ENCODE data around the gene TOM1L2.

DNA sequence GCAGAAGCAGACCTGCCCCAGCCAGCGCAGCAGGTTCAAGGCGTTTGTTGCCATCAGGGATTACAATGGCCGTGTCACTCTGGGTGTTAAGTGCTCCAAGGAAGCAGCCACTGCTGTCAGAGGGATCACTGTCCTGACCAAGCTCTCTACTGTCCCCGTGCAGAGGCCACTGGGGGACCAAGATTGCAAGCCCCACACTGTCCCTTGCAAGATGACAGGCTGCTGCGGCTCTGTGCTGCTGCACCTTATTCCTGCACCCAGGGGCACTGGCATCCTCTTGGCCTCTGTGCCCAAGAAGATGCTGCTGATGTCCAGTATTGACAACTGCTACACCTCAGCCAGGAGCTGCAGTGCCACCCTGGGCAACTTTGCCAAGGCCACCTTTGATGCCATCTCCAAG is 39.1 kb upstream of the TOM1L2 start:
- no peak for TF ChIP-seq TEAD4 (IDR thresholded peaks at IDR 0.05)
- no peak for TF ChIP-seq ZBTB7A (IDR thresholded peaks at IDR 0.05; ENCODE audit: low read depth)
- TF ChIP-seq TAF1 (IDR thresholded peaks at IDR 0.05; ENCODE audit: low read depth): no peak
- TF ChIP-seq CREB1 (IDR thresholded peaks at IDR 0.05; ENCODE audit: low read depth): no peak
- TF ChIP-seq, protein P1, sequence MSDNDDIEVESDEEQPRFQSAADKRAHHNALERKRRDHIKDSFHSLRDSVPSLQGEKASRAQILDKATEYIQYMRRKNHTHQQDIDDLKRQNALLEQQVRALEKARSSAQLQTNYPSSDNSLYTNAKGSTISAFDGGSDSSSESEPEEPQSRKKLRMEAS (IDR thresholded peaks at IDR 0.05): no peak
- no peak for TF ChIP-seq REST (IDR thresholded peaks at IDR 0.05; ENCODE audit: low read depth)
- no peak for TF ChIP-seq CEBPB (IDR thresholded peaks at IDR 0.05)
- TF ChIP-seq, protein P2, sequence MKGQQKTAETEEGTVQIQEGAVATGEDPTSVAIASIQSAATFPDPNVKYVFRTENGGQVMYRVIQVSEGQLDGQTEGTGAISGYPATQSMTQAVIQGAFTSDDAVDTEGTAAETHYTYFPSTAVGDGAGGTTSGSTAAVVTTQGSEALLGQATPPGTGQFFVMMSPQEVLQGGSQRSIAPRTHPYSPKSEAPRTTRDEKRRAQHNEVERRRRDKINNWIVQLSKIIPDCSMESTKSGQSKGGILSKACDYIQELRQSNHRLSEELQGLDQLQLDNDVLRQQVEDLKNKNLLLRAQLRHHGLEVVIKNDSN (IDR thresholded peaks at IDR 0.05): no peak
- TF ChIP-seq NFIC (IDR thresholded peaks at IDR 0.05): no peak
- no peak for TF ChIP-seq RAD21 (IDR thresholded peaks at IDR 0.05; ENCODE audit: low read depth)
- TF ChIP-seq EP300 (IDR thresholded peaks at IDR 0.05; ENCODE audit: borderline replicate concordance): no peak
- TF ChIP-seq FOXM1 (IDR thresholded peaks at IDR 0.05; ENCODE audit: borderline replicate concordance, low read depth): no peak
- TF ChIP-seq EGR1 (IDR thresholded peaks at IDR 0.05): no peak
- TF ChIP-seq YY1 (IDR thresholded peaks at IDR 0.05; ENCODE audit: low read depth): no peak

Measured in Ishikawa (cell line).